Ovary (tissue), 9 donors: ENCODE data around the gene MYO9A. TPM values are rescaled to one million over a fixed set of nuclear protein-coding genes. Genes with fewer than 3 reads are reported as not detected.

Source experiments
- DNase-seq, 5 donors: peaks; one replicate each; pipeline ENCODE4 v3.0.0-alpha.2; 2019 to 2020
- H3K27ac ChIP-seq, 2 donors: fragments of 200-600 bp; one replicate each; pipeline versions ENCODE4 v1.5.1 to v1.8.0; 2019 to 2022
- H3K27me3 ChIP-seq: fragments of 200-600 bp; one replicate; pipeline ENCODE4 v1.8.0; 2022
- H3K36me3 ChIP-seq: fragments of 200-600 bp; sonication (generic); one replicate; pipeline ENCODE4 v1.5.1; 2019
- H3K4me1 ChIP-seq: one replicate; pipeline ENCODE4 v1.8.1; 2013; ENCODE audit warnings: mild to moderate bottlenecking, moderate library complexity; ENCODE audit not compliant: insufficient read depth
- H3K4me3 ChIP-seq: fragments of 200-600 bp; sonication (generic); one replicate; pipeline ENCODE4 v1.5.1; 2017
- H3K9me3 ChIP-seq, 2 donors: fragments of 200-600 bp in 1 of 2; sonication (generic) in 1 of 2; one replicate each; pipeline versions ENCODE4 v1.5.1 to v1.8.1; 2013 to 2019; ENCODE audit warnings: mild to moderate bottlenecking in 1 of 2, moderate library complexity in 1 of 2
- EP300 ChIP-seq: sonication (generic); formaldehyde crosslinking; IDR thresholded peaks from one replicate; pipeline ENCODE4 v1.6.1; 2017; ENCODE audit warnings: antibody characterized with exemption
- POLR2A ChIP-seq: fragments of 450-650 bp; IDR thresholded peaks from one replicate; pipeline ENCODE4 v1.6.1; 2017; ENCODE audit warnings: antibody characterized with exemption, mild to moderate bottlenecking, moderate library complexity
- whole genome bisulfite sequencing, 3 donors: extraction: QIAGEN DNeasy Blood & Tissue Kit in 1 of 3; methylation state at CpG; one replicate each; pipeline versions ENCODE4 v1.1.5 to v1.1.7; 2013 to 2017; 5-methylcytosine and 5-hydroxymethylcytosine counted together
- intact Hi-C, 4 donors: fragments of 100-400 bp; cut with DNase I; formaldehyde crosslinking; loops; one replicate each; pipeline versions ENCODE4 v1.11.0 to v1.15.1; 2022 to 2023
- polyA plus RNA-seq, 2 donors: library from polyadenylated mRNA; stranded (reverse); fragments of 200-250 nt in 1 of 2; fragments of 350-450 nt in 1 of 2; fragmentation: Illumina TruSeq in 1 of 2; extraction: RNeasy Lipid Tissue Mini Kit (QIAGEN cat#74804) in 1 of 2; gene quantifications; one replicate each; pipeline ENCODE4 v1.2.3, GENCODE V29; 2013 to 2014
- total RNA-seq, 7 donors: library from RNA; depleted of rRNA in 2 of 7; stranded (reverse); fragments of >200 nt in 2 of 7; fragmentation: NEBNext Ultra II Directional in 3 of 7; extraction: Animal tissue kit (Norgen Biotek cat#: 25700) in 3 of 7; gene quantifications; one replicate each; pipeline versions ENCODE4 v1.1.0 to v1.2.4, GENCODE V29; 2016 to 2023
- TF ChIP-seq, protein P1 (sequence below), 3 donors: fragments of 450-650 bp in 2 of 3; fragments of 200-600 bp in 1 of 3; IDR thresholded peaks; one replicate each; pipeline versions ENCODE4 v1.5.1 to v1.8.0; 2016 to 2022; ENCODE audit warnings: antibody characterized with exemption in 3 of 3, mild to moderate bottlenecking in 1 of 3
- donor health status: DM: no; HTN: no; CAD: no; lungs with moderate emphysema.
- donor health status: DM: no; HTN: no; CAD: no.
- donor health status: Bipolar disorder and iron deficiency.
- donor health status: DM: yes; HTN: yes; CAD: no.
- donor health status: DM: no; HTN: no; CAD: no.
- donor health status: DM: yes; HTN: yes; CAD: no.

Gene MYO9A
- total and polyA plus RNA-seq, 9 donors: 8.1 to 71.6 (median 57.2) TPM

DNA sequence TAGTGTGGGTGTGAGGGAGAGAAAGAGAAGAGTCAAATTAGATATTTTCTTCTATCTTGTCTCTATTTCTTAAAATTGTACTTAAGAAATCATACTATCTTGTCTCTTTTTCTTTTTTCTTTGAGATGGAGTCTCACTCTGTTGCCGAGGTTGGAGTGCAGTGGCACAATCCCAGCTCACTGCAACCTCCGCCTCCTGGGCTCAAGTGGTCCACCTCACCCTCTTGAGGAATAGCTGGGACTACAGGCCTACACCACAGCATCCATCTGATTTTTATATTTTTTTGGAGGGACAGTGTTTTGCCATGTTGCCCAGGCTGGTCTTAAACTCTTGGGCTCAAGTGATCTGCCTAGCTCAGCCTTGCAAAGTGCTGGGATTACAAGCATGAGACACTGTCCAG, 104.2 kb downstream of the MYO9A start:
- H3K27me3 ChIP-seq: no peaks in the 10 kb centered on the region
- H3K36me3 ChIP-seq: no peaks in the 10 kb centered on the region
- intact Hi-C loops: no loop called here
- no peak overlapping the region for H3K4me3 ChIP-seq
- WGBS, 3 donors: 91 to 96% (median 93%) methylated on average over 2 of the region's 2 CpGs
- H3K27ac ChIP-seq: no peak overlapping the region
- TF ChIP-seq, protein P1, sequence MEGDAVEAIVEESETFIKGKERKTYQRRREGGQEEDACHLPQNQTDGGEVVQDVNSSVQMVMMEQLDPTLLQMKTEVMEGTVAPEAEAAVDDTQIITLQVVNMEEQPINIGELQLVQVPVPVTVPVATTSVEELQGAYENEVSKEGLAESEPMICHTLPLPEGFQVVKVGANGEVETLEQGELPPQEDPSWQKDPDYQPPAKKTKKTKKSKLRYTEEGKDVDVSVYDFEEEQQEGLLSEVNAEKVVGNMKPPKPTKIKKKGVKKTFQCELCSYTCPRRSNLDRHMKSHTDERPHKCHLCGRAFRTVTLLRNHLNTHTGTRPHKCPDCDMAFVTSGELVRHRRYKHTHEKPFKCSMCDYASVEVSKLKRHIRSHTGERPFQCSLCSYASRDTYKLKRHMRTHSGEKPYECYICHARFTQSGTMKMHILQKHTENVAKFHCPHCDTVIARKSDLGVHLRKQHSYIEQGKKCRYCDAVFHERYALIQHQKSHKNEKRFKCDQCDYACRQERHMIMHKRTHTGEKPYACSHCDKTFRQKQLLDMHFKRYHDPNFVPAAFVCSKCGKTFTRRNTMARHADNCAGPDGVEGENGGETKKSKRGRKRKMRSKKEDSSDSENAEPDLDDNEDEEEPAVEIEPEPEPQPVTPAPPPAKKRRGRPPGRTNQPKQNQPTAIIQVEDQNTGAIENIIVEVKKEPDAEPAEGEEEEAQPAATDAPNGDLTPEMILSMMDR (IDR thresholded peaks at IDR 0.05): no peak
- TF ChIP-seq POLR2A (no peak), EP300 (no peak)
- no peak for DNase-seq
- H3K9me3 ChIP-seq: no peaks in the 10 kb centered on the region
- no peaks in the 10 kb centered on the region for H3K4me1 ChIP-seq

DNA sequence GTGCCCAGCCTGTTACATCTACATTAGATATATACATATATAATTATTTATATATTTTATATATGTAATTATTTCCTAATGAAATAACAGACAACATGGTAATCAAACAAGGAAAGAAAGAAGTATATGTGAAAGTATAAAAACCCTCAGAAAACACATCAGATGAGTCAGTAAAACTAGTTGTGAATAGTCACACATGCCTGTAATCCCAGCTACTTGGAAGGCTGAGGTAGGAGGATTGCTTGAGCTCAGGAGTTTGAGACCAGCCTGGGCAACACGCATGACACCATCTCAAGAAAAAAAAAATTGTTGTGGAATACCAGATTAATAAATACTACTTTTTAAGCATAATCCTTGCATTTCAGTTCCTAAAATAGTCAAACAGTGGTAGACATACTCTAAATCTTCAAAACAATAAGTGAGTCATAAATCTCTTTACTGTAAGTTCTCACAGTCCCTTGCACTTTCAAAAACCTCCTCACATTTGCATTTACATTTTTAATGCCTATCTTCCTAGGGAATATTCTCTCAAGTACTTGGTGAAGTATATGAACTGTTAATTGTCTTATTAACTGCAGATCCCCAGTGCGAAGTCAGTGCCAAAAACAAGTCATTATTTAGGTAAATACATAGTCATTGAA, 106.5 kb downstream of the MYO9A start:
- intact Hi-C loops: no loop called here
- TF ChIP-seq, protein P1 (IDR thresholded peaks at IDR 0.05): no peak
- TF ChIP-seq EP300 (no peak), POLR2A (no peak)
- no peak overlapping the region for H3K27ac ChIP-seq
- no peaks in the 10 kb centered on the region for H3K9me3 ChIP-seq
- 86 to 97% (median 94%) methylated on average over 2 of the region's 2 CpGs for WGBS, 3 donors
- no peaks in the 10 kb centered on the region for H3K36me3 ChIP-seq
- DNase-seq: no peak
- H3K4me1 ChIP-seq: no peaks in the 10 kb centered on the region
- no peak overlapping the region for H3K4me3 ChIP-seq
- H3K27me3 ChIP-seq: no peaks in the 10 kb centered on the region

DNA sequence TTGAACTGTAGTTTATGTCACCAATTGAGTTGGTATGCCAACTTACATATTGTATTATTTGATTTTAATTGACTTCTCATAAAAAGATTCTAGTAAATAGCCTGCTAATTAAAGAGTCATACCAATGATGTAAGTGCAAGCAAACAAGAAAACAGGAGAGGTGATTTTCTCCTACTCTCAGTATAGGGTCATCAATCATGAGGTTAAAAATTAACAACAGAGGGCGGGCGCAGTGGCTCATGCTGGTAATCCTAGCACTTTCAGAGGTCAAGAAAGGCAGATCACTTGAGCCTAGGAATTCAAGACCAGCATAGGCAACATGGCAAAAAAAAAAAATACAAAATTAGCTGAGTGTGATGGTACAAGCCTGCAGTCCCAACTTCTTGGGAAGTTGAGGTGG, 108.7 kb downstream of the MYO9A start:
- no peaks in the 10 kb centered on the region for H3K36me3 ChIP-seq
- H3K4me1 ChIP-seq: no peaks in the 10 kb centered on the region
- no peak overlapping the region for H3K27ac ChIP-seq
- no peak for TF ChIP-seq POLR2A
- no peak for TF ChIP-seq EP300
- TF ChIP-seq, protein P1 (IDR thresholded peaks at IDR 0.05): no peak
- 92 to 100% (median 96%) methylated on average over 2 of the region's 2 CpGs for WGBS, 3 donors
- intact Hi-C loops: no loop called here
- H3K9me3 ChIP-seq: no peaks in the 10 kb centered on the region
- H3K27me3 ChIP-seq: no peaks in the 10 kb centered on the region
- H3K4me3 ChIP-seq: no peak overlapping the region
- no peak for DNase-seq

DNA sequence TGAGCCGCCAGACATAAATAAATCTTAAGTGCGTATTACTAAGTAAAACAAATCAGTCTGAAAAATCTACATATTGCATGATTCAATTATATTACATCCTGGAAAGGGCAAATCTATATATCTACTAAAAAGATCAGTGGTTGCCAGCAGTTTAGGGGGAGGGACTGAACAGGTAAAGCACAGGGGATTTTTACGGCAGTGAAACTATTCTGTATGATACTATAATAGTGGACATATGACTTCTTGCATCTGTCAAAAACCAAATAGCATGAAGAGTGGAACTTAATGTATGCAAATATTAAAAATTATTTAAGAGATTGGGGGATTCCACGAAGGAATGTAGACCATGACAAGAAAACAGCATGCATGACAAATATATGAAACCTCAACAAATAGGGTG, 111.6 kb downstream of the MYO9A start:
- WGBS, 3 donors: 92 to 98% (median 96%) methylated on average over 4 of the region's 4 CpGs
- H3K4me3 ChIP-seq: no peak overlapping the region
- no peaks in the 10 kb centered on the region for H3K9me3 ChIP-seq
- no peak for DNase-seq
- H3K27ac ChIP-seq: no peak overlapping the region
- intact Hi-C loops: no loop called here
- TF ChIP-seq POLR2A: no peak
- TF ChIP-seq EP300: no peak
- TF ChIP-seq, protein P1 (IDR thresholded peaks at IDR 0.05): no peak
- H3K4me1 ChIP-seq: no peaks in the 10 kb centered on the region
- no peaks in the 10 kb centered on the region for H3K27me3 ChIP-seq
- H3K36me3 ChIP-seq: no peaks in the 10 kb centered on the region
